SU-DHL-6 (cell line): ENCODE data around the gene PRDM12.

Experiments used
- H2AFZ ChIP-seq: fragments of 200-600 bp; sonication (generic); 2 replicates; pipeline ENCODE4 v1.6.1; 2014; ENCODE audit warnings: low read depth, mild to moderate bottlenecking, moderate library complexity, mixed read lengths, antibody characterized with exemption, low read length; ENCODE audit not compliant: severe bottlenecking
- H3F3A ChIP-seq: fragments of 200-600 bp; shearing (Covaris generic); 2 replicates; pipeline ENCODE4 v1.6.0; 2016; ENCODE audit warnings: antibody characterized with exemption, mild to moderate bottlenecking; ENCODE audit not compliant: insufficient read depth
- H3K27ac ChIP-seq: fragments of 200-600 bp; sonication (generic); 2 replicates; pipeline ENCODE4 v1.5.1; 2016; ENCODE audit warnings: low read depth, mild to moderate bottlenecking, low read length, moderate library complexity, mixed read lengths
- H3K27me3 ChIP-seq: fragments of 200-600 bp; sonication (generic), shearing (Covaris generic); 2 replicates; pipeline ENCODE4 v1.6.0; 2014; ENCODE audit warnings: mild to moderate bottlenecking, low read length
- H3K36me3 ChIP-seq: fragments of 200-600 bp; sonication (generic); 2 replicates; pipeline ENCODE4 v1.6.1; 2014; ENCODE audit warnings: mild to moderate bottlenecking, low read length, mixed read lengths
- H3K4me2 ChIP-seq: fragments of 300-600, 200-600 bp; shearing (Covaris generic), sonication (generic); 2 replicates; pipeline ENCODE4 v1.6.0; 2014; ENCODE audit warnings: low read length, low read depth, mild to moderate bottlenecking; ENCODE audit not compliant: poor library complexity, severe bottlenecking
- H3K4me3 ChIP-seq: fragments of 200-600 bp; sonication (generic); 2 replicates; pipeline ENCODE4 v1.5.1; 2014; ENCODE audit warnings: antibody characterized with exemption, low read length, mild to moderate bottlenecking, mixed read lengths; ENCODE audit not compliant: insufficient read depth, poor library complexity, severe bottlenecking
- H3K79me2 ChIP-seq: fragments of 200-600 bp; sonication (generic); 2 replicates; pipeline ENCODE4 v1.6.1; 2014; ENCODE audit warnings: mild to moderate bottlenecking, low read length, moderate library complexity; ENCODE audit not compliant: insufficient read depth
- H3K9ac ChIP-seq: fragments of 200-600 bp; sonication (generic); 2 replicates; pipeline ENCODE4 v1.7.0; 2014; ENCODE audit warnings: mild to moderate bottlenecking, low read length
- H3K9me2 ChIP-seq: fragments of 200-600 bp; sonication (generic); replicated peaks from 2 replicates; pipeline ENCODE4 v1.6.1; 2014; ENCODE audit warnings: low read length; ENCODE audit not compliant: insufficient read depth
- H3K9me3 ChIP-seq: fragments of 200-600 bp; sonication (generic); 2 replicates; pipeline ENCODE4 v1.6.1; 2014; ENCODE audit warnings: low read length, mixed read lengths; ENCODE audit not compliant: insufficient read depth
- H4K20me1 ChIP-seq: fragments of 200-600 bp; sonication (generic); 2 replicates; pipeline ENCODE4 v1.6.1; 2014; ENCODE audit warnings: low read depth, mild to moderate bottlenecking, antibody characterized with exemption, low read length, moderate library complexity, mixed read lengths
- CTCF ChIP-seq: fragments of 200-600 bp; sonication (generic); IDR thresholded peaks from one replicate; pipeline ENCODE4 v1.5.1; 2017; ENCODE audit warnings: antibody characterized with exemption, mild to moderate bottlenecking, low read length, moderate library complexity; ENCODE audit not compliant: insufficient read depth, poor library complexity, severe bottlenecking
- EZH2phosphoT487 ChIP-seq: fragments of 200-600 bp; sonication (generic), shearing (Covaris generic); conservative IDR thresholded peaks from 2 replicates; pipeline ENCODE4 v1.6.1; 2018; ENCODE audit warnings: mild to moderate bottlenecking, antibody characterized with exemption, low read length, moderate library complexity, mixed read lengths

The PRDM12 gene

GRCh38 chr9:130689937-130690700 lies 25.7 kb downstream of the PRDM12 start:
- no peaks in the 10 kb centered on the region for H3K36me3 ChIP-seq
- TF ChIP-seq EZH2phosphoT487 = no peak
- no peak for TF ChIP-seq CTCF
- no peak overlapping the region for H3K27ac ChIP-seq

GRCh38 chr9:130692321-130692720 lies 27.9 kb downstream of the PRDM12 start:
- Histone ChIP-seq H3K79me2 (peaks cover 34% of the 10 kb centered on the region), H3F3A (no peaks in the 10 kb centered on the region), H3K27me3 (no peaks in the 10 kb centered on the region), H2AFZ (no peak overlapping the region), H3K9ac (no peak overlapping the region), H3K9me2 (no peaks in the 10 kb centered on the region), H3K27ac (no peak overlapping the region), H4K20me1 (no peaks in the 10 kb centered on the region; the same call in 1 of the 2 replicates), H3K9me3 (0 out of 2 replicates have a peak, but pooled peaks cover 4% of the 10 kb centered on the region), H3K36me3 (peaks cover 13% of the 10 kb centered on the region), H3K4me2 (no peak overlapping the region), H3K4me3 (no peak overlapping the region)
- TF ChIP-seq EZH2phosphoT487 (no peak), CTCF (no peak)

More at GRCh38 chr9:130689937-130690700, 25.7 kb downstream of the PRDM12 start:
- Histone ChIP-seq H3K4me3 (no peak overlapping the region), H3K27me3 (no peaks in the 10 kb centered on the region), H3K9ac (no peak overlapping the region), H3K9me2 (no peaks in the 10 kb centered on the region), H2AFZ (no peak overlapping the region), H3F3A (no peaks in the 10 kb centered on the region), H3K9me3 (0 out of 2 replicates have a peak, but pooled peaks cover 4% of the 10 kb centered on the region), H3K4me2 (no peak overlapping the region), H3K79me2 (peaks cover 15% of the 10 kb centered on the region), H4K20me1 (no peaks in the 10 kb centered on the region)

DNA sequence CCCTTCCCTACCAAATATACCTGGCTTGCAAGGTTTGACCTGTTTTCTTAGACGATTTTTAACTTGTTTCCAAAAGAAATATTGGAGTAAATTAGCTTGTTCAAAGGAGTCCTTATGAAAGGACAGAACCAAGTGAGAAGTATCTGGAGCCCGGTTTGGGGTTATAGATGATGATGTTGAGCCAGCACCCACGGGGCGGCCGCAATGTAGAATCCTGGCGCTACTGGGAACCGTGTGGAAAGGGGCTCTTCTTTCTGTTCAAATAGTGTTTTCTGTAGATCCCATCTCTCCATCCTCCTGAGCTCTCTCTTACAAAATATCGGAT lies 28.7 kb downstream of the PRDM12 start:
- Histone ChIP-seq H3K79me2 (peaks cover 34% of the 10 kb centered on the region), H3K9me3 (0 out of 2 replicates have a peak, but pooled peaks cover 4% of the 10 kb centered on the region), H3K9ac (peak overlapping the region; percentile 98), H4K20me1 (no peaks in the 10 kb centered on the region; the same call in 1 of the 2 replicates), H3K27ac (no peak overlapping the region), H3K4me3 (peak overlapping the region; percentile 38), H3K9me2 (no peaks in the 10 kb centered on the region), H2AFZ (peak overlapping the region; percentile 98), H3K36me3 (peaks cover 15% of the 10 kb centered on the region), H3F3A (no peaks in the 10 kb centered on the region), H3K27me3 (no peaks in the 10 kb centered on the region), H3K4me2 (peak overlapping the region; percentile 67)
- TF ChIP-seq CTCF = no peak
- TF ChIP-seq EZH2phosphoT487 = no peak
